Measurements from ENCODE around the gene PIEZO2.

The PIEZO2 gene

GRCh38 chr18:11149441-11150270, at the start of gene PIEZO2:
Gene PIEZO2, minus strand, starts transcription at chr18:11149569. Its CDS starts 981 bp downstream, at chr18:11148588.
- TF ChIP-seq, protein P1, sequence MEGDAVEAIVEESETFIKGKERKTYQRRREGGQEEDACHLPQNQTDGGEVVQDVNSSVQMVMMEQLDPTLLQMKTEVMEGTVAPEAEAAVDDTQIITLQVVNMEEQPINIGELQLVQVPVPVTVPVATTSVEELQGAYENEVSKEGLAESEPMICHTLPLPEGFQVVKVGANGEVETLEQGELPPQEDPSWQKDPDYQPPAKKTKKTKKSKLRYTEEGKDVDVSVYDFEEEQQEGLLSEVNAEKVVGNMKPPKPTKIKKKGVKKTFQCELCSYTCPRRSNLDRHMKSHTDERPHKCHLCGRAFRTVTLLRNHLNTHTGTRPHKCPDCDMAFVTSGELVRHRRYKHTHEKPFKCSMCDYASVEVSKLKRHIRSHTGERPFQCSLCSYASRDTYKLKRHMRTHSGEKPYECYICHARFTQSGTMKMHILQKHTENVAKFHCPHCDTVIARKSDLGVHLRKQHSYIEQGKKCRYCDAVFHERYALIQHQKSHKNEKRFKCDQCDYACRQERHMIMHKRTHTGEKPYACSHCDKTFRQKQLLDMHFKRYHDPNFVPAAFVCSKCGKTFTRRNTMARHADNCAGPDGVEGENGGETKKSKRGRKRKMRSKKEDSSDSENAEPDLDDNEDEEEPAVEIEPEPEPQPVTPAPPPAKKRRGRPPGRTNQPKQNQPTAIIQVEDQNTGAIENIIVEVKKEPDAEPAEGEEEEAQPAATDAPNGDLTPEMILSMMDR (IDR thresholded peaks at IDR 0.05), result no peak

DNA sequence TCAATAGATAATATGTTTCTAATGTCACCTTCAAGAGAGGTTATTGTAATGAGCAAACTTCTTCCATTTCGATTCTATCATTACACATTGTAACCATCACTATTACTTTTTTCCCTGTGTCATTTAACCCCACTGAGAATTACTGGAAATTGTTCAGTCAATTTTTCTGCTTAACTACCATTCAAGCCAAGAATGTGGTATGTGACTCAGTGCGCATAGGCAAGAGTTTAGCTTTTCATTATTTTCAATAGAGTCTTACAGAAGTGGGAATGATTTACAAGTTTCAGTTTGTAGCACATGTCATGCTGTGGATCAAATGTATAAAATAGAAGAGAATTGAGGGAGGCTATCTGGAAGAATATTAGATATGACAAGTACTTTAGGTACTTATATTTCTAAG, 34.3 kb upstream of the PIEZO2 start:
- TF ChIP-seq, protein P1 (IDR thresholded peaks at IDR 0.05), result no peak

- TF ChIP-seq, protein P1 (IDR thresholded peaks at IDR 0.05), result no peak
Measured at GRCh38 chr18:11179959-11180519, 30.7 kb upstream of the PIEZO2 start.

DNA sequence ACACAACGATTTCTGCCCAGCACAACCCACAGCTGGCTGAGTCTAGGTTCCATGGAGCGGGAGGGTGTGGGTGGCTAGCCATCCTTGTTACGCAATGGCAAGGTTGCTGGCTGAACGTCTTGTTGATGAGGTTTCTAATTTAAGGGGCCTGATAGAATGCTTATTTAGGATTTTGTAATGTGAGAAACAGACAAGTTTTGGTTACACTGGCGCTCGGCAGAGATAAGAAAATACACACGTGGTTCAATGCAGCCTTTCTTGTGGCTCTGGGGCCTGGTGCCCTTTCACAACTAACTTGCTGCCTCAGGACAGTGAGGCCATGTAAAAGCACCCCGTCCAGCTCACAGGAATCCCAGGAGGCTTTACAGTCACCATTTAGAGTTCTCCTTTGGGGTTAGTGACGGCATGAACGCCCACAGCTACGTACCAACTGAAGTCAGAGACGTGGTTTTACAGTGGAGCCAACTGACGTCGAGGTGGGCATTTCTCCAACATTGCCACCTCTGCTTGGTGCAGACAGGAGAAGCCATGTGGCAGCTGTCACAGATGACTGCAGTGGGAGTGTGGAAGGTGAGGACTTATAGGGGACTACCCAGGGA, 29.7 kb upstream of the PIEZO2 start:
- TF ChIP-seq, protein P1 (IDR thresholded peaks at IDR 0.05), result no peak

DNA sequence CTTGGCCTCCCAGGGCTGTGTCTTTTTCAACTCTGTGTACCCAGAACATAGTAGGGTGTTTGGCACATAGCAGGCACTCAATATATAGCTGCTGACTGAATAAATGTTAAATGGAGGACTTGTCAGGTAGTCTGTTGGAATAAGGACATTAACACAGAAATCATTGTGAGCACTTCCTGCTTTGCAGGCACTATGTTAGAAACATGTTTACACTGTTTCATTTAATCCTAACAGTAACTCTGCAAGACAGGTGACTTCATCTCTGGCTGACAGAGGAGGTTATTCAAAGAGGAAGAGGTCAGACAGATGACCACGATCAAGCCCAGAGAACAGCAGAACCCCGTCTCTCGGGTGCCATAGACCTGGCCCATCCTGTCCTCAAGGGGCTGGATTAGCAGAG, 28.0 kb upstream of the PIEZO2 start:
- TF ChIP-seq, protein P1 (IDR thresholded peaks at IDR 0.05), result no peak

GRCh38 chr18:11176481-11176881, 27.1 kb upstream of the PIEZO2 start:
- TF ChIP-seq, protein P1 (IDR thresholded peaks at IDR 0.05), result no peak

DNA sequence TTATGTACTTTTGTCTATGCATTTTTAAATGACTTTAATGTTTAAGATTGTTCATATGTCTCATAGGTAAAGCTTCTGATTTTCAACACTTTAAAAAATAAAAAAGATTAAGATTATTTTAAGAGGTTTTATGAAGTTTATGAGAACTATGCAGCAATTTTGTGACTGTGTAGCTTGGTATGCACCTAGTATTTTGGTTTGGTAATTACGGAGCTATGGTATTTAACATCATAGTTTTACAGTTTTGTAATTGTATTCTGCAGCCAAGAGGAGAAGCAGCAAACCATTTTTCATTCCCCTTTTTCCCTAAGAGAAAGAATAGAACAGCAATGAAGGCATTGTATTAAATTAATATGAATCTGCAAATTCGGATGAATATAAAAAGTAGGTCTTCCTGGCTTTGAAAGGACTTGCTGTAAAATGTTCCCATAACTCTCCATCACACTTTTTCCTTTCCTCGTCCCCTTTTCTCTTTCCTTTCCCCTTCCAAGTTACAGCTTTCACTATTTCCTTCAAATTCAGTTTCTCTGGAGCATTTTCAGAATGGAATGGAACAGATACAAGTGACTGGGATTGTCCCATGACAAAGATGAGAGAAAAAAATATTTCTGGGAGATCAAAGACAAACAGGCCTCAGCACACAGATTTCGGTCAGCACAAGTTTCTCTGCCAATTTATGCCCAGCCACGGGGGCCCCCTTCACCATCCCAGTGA, 26.1 kb upstream of the PIEZO2 start:
- TF ChIP-seq, protein P1 (IDR thresholded peaks at IDR 0.05), result no peak
